Gastroesophageal sphincter (tissue), 4 donors: ENCODE data around the gene POLR3G. TPM values are rescaled to one million over a fixed set of nuclear protein-coding genes. Genes with fewer than 3 reads are reported as not detected.

ENCODE experiments used
- ATAC-seq: fragments of 150-250 bp; one replicate; pipeline ENCODE4 v1.9.1; 2016; ENCODE audit warnings: mild to moderate bottlenecking, moderate library complexity
- H3K27ac ChIP-seq, 4 donors: fragments of 200-600 bp; sonication (generic) in 3 of 4; 1 replicate in 3 of 4; 2 replicates in 1 of 4; pipeline ENCODE4 v1.5.1; 2016 to 2019
- H3K27me3 ChIP-seq: fragments of 200-600 bp; sonication (generic); one replicate; pipeline ENCODE4 v1.5.1; 2019
- H3K36me3 ChIP-seq, 2 donors: fragments of 200-600 bp; sonication (generic); one replicate each; pipeline ENCODE4 v1.5.1; 2019; ENCODE audit warnings: control low read depth in 1 of 2
- H3K4me1 ChIP-seq, 3 donors: fragments of 200-600 bp; sonication (generic); 1 replicate in 2 of 3; 2 replicates in 1 of 3; pipeline ENCODE4 v1.5.1; 2016 to 2019; ENCODE audit warnings: control low read depth in 2 of 3
- H3K4me3 ChIP-seq, 2 donors: fragments of 200-600 bp; sonication (generic); one replicate each; pipeline ENCODE4 v1.5.1; 2019; ENCODE audit warnings: mild to moderate bottlenecking in 1 of 2, moderate library complexity in 1 of 2
- H3K9me3 ChIP-seq, 3 donors: fragments of 200-600 bp; sonication (generic); one replicate each; pipeline ENCODE4 v1.5.1; 2017 to 2019; ENCODE audit warnings: control low read depth in 2 of 3
- CTCF ChIP-seq, 4 experiments: fragments of 200-600 bp in 2 of 4; fragments of 450-650 bp in 2 of 4; sonication (generic) in 1 of 4; IDR thresholded peaks; one replicate each; pipeline ENCODE4 v1.5.1; 2017 to 2019; ENCODE audit warnings: antibody characterized with exemption in 4 of 4, mild to moderate bottlenecking in 2 of 4, moderate library complexity in 2 of 4
- EP300 ChIP-seq: sonication (generic); formaldehyde crosslinking; IDR thresholded peaks from one replicate; pipeline ENCODE4 v1.6.1; 2017; ENCODE audit warnings: antibody characterized with exemption, mild to moderate bottlenecking
- POLR2A ChIP-seq, 2 donors: fragments of 450-650 bp; IDR thresholded peaks; one replicate each; pipeline ENCODE4 v1.6.1; 2017; ENCODE audit warnings: antibody characterized with exemption in 2 of 2, mild to moderate bottlenecking in 2 of 2, moderate library complexity in 1 of 2
- POLR2AphosphoS5 ChIP-seq: sonication (generic); formaldehyde crosslinking; IDR thresholded peaks from one replicate; pipeline ENCODE4 v1.6.1; 2017; ENCODE audit warnings: antibody characterized with exemption
- WGBS, 2 donors: methylation state at CpG; one replicate each; pipeline ENCODE4 v1.1.5; 2018; ENCODE audit warnings: low coverage in 1 of 2; 5-methylcytosine and 5-hydroxymethylcytosine counted together
- total RNA-seq, 4 donors: library from RNA; depleted of rRNA; stranded (reverse); fragments of >200 nt; gene quantifications; one replicate each; pipeline ENCODE4 v1.1.0, GENCODE V29; 2016

Gene POLR3G
- total RNA-seq, 4 donors from 2014 or later, result 0.67 to 2.8 (median 1.3) TPM

DNA sequence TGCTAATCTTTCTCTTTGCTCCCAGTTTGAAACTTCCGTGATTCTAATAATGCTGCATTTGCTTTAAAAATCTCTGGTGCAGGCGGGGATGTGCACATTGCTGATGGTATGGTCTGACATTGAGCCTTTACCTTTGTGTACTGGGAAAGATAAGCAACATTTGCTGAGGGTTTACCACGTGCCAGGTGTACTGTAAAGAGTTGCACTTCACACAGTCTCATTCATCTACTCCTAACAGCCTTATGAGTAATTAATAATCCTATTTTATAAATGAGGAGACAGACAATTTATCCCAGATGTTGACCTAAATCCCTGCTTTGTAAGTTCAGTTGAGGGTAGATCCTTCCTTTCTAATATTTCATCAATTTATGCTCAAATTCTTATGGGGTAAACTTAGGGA, 83.2 kb downstream of the POLR3G start:
- peaks cover 0 to 17% (median 7%) of the 10 kb centered on the region in 3 donors for H3K4me1 ChIP-seq
- peaks cover 85% of the 10 kb centered on the region for H3K27me3 ChIP-seq
- peak overlapping the region in 1 of 2 donors; percentile 38 for H3K4me3 ChIP-seq
- ATAC-seq, result no peak
- no peaks in the 10 kb centered on the region for H3K9me3 ChIP-seq
- no peaks in the 10 kb centered on the region for H3K36me3 ChIP-seq
- TF ChIP-seq EP300 (no peak), CTCF (IDR thresholded peaks at IDR 0.05) (no peak), POLR2AphosphoS5 (no peak), POLR2A (IDR thresholded peaks at IDR 0.05) (no peak)
- no peak overlapping the region for H3K27ac ChIP-seq
- WGBS, 2 donors, result 10 to 27% methylated on average over 3 of the region's 3 CpGs

- peaks cover 0 to 17% (median 7%) of the 10 kb centered on the region in 3 donors for H3K4me1 ChIP-seq
- ATAC-seq, result peak; percentile 67
- 0% methylated on average over 1 to 10 of the region's 60 CpGs for WGBS, 2 donors
- no peak within 1 kb of the TSS for H3K27ac ChIP-seq
- TF ChIP-seq CTCF (IDR thresholded peaks at IDR 0.05), result no peak
- no peak for TF ChIP-seq POLR2A (IDR thresholded peaks at IDR 0.05)
- TF ChIP-seq POLR2AphosphoS5, result no peak
- TF ChIP-seq EP300, result no peak
- no peaks in the 10 kb centered on the region for H3K36me3 ChIP-seq
- peaks cover 88% of the 10 kb centered on the region for H3K27me3 ChIP-seq
- H3K4me3 ChIP-seq, result peak within 1 kb of the TSS in 1 of 2 donors; percentile 38
- H3K9me3 ChIP-seq, result no peaks in the 10 kb centered on the region
Observed at GRCh38 chr5:90558344-90559192, 83.9 kb downstream of the POLR3G start, which contains the start of gene ADGRV1. Gene ADGRV1, plus strand, starts transcription at chr5:90558797. Its CDS starts 99 bp downstream, at chr5:90558896.

DNA sequence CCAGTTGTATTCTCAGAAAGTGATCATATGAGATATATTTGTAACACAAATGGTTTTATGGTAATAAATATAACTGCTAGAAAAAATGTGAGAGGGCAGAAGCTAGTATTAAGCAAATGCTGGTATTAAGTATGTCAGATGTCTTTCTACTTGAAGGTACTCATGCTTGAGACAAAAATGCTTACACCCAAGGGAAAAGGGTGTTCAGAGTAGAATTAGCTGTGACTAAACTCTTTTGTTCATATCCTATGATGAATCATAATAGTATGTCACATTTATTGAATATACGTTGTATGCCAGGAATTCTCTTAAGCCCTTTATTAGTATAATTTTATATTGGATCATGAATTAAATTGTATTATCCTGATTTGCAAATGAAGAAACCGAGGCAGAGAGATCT, 86.1 kb downstream of the POLR3G start:
- Histone ChIP-seq H3K27me3 (peaks cover 76% of the 10 kb centered on the region), H3K4me1 (peaks cover 0 to 17% (median 7%) of the 10 kb centered on the region in 3 donors), H3K9me3 (no peaks in the 10 kb centered on the region), H3K36me3 (no peaks in the 10 kb centered on the region), H3K27ac (no peak overlapping the region), H3K4me3 (no peak overlapping the region)
- ATAC-seq, result no peak
- TF ChIP-seq EP300, result no peak
- no peak for TF ChIP-seq POLR2A (IDR thresholded peaks at IDR 0.05)
- TF ChIP-seq POLR2AphosphoS5, result no peak
- TF ChIP-seq CTCF (IDR thresholded peaks at IDR 0.05), result no peak
- 61 to 67% methylated on average over 2 of the region's 2 CpGs for WGBS, 2 donors

DNA sequence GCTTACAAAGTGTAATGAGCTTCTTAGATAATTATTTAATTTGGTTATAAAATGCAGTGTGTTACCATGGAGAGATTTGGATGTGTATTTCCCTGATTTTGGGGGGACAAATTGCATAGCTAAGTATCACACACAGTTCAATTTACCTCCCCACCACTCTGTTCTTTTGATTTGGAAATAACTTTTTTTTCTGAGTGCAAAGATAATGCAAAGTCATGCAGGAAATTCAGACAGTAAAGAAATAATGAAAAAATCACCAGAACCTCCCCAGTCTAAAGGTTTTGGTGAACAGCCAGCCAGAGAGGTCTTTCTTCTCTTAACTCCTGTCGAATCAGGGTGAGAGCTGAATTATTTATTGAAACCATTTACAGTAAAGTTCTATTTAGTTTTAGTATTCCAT, 87.1 kb downstream of the POLR3G start:
- Histone ChIP-seq H3K9me3 (no peaks in the 10 kb centered on the region), H3K27me3 (peaks cover 69% of the 10 kb centered on the region), H3K27ac (no peak overlapping the region), H3K4me1 (peaks cover 0 to 17% (median 7%) of the 10 kb centered on the region in 3 donors), H3K4me3 (no peak overlapping the region), H3K36me3 (no peaks in the 10 kb centered on the region)
- no peak for ATAC-seq
- TF ChIP-seq POLR2AphosphoS5 (no peak), EP300 (no peak), POLR2A (IDR thresholded peaks at IDR 0.05) (no peak), CTCF (IDR thresholded peaks at IDR 0.05) (no peak)
- 39 to 63% methylated on average over 1 of the region's 1 CpG for WGBS, 2 donors

DNA sequence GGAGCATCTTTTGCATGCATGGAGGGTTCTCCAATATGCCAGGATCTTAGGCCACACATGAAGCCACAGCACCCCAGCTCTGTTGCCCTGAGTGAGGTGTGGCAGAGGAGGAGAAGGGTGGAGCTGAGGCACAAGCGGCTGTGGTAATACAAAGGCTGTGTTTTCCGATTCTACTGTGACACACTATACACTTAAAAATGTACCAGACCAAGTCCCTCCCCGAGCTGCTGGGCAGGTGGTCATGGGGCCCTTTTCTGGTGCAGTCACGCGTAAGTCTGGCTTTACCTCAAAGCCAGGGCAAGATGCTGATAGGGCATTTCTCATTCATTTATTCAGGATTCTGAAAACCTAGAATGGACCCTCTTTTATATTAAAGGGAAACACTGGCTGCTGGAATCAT, 87.7 kb downstream of the POLR3G start:
- H3K4me3 ChIP-seq, result no peak overlapping the region
- peaks cover 0 to 17% (median 7%) of the 10 kb centered on the region in 3 donors for H3K4me1 ChIP-seq
- TF ChIP-seq POLR2A (IDR thresholded peaks at IDR 0.05) (no peak), POLR2AphosphoS5 (no peak), CTCF (IDR thresholded peaks at IDR 0.05) (no peak), EP300 (no peak)
- no peak for ATAC-seq
- H3K27ac ChIP-seq, result no peak overlapping the region
- H3K9me3 ChIP-seq, result no peaks in the 10 kb centered on the region
- no peaks in the 10 kb centered on the region for H3K36me3 ChIP-seq
- 56 to 75% methylated on average over 4 to 5 of the region's 5 CpGs for WGBS, 2 donors
- peaks cover 63% of the 10 kb centered on the region for H3K27me3 ChIP-seq
